GM19043 (cell line): ENCODE results near the gene NAALAD2.
"Not testable (repeated sequence)": the region's sequence is repeated elsewhere in the genome, so short reads cannot be mapped to it uniquely, and the experiment has no call there.

ENCODE experiments used
- ATAC-seq: cut with Tn5 transposase; IDR thresholded peaks from one replicate; pipeline ENCODE4 v1.9.1; 2021; ENCODE audit warnings: low read depth; ENCODE audit not compliant: unreplicated experiment

NAALAD2 gene

DNA sequence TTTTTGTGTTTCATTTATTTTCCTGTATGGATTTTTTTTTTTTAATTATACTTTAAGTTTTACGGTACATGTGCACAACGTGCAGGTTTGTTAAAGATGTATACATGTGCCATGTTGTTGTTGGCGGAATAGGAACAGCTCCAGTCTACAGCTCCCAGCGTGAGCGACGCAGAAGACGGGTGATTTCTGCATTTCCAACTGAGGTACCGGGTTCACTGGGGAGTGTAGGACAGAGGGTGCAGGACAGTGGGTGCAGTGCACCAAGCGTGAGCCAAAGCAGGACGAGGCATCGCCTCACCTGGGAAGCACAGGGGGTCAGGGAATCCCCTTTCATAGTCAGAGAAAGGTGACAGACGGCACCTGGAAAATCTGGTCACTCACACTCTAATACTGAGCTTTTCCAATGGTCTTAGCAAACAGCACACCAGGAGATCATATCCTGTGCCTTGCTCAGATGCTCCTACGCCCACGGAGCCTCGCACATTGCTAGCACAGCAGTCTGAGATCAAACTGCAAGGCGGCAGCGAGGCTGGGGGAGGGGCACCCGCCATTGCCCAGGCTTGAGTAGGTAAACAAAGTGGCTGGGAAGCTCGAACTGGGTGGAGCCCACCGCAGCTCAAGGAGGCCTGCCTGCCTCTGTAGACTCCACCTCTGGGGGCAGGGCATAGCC is 105.6 kb downstream of the NAALAD2 start:
- ATAC-seq: not testable (repeated sequence)

DNA sequence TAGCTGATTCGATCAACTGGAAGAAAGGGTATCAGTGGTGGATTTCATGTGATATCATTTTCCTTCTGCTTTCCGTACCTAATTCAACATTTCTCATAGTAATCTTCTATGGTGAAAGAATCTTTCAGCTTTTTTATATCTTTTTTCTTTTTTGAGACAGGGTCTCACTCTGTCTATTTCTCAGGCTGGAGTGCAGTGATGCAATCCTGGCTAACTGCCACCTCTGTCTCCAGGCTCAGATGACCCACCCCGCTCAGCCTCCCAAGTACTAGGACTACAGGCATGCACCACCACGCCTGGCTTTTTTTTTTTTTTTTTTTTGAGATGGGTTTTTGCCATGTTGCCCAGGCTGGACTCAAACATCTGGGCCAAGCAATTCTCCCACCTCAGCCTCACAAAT is 107.0 kb downstream of the NAALAD2 start:
- ATAC-seq: no peak
